Activated naive CD4-positive, alpha-beta T cell treated with anti-CD3 and anti-CD28 coated beads for 36 hours (primary cell): ENCODE results near the gene FATE1. TPM values are rescaled to one million over a fixed set of nuclear protein-coding genes. Genes with fewer than 3 reads are reported as not detected.

Experiments used
- CTCF ChIA-PET: fragments of 350-600 bp; sonication (Branson Sonifier 250); formaldehyde crosslinking; loops from one replicate; lab custom pipeline; 2021; ENCODE audit warnings: antibody characterized with exemption; lab: Charles Lee
- DNase-seq: peaks from one replicate; pipeline ENCODE4 v3.0.0-alpha.2; 2020
- H3K27ac Mint-ChIP-seq: one replicate; pipeline ENCODE4 v1.8.0; 2021; ENCODE audit warnings: mild to moderate bottlenecking, mixed read lengths
- H3K27me3 Mint-ChIP-seq: one replicate; pipeline ENCODE4 v1.8.0; 2021; ENCODE audit warnings: low read depth, mixed read lengths
- H3K36me3 Mint-ChIP-seq: one replicate; pipeline ENCODE4 v1.8.0; 2021; ENCODE audit warnings: low read depth, mixed read lengths
- H3K4me1 Mint-ChIP-seq: one replicate; pipeline ENCODE4 v1.8.0; 2021; ENCODE audit warnings: low read depth, mixed read lengths
- H3K4me3 Mint-ChIP-seq: one replicate; pipeline ENCODE4 v1.8.0; 2021; ENCODE audit warnings: mild to moderate bottlenecking, moderate library complexity, mixed read lengths
- H3K9me3 Mint-ChIP-seq: one replicate; pipeline ENCODE4 v1.8.0; 2021; ENCODE audit warnings: mixed read lengths
- intact Hi-C: fragments of 100-400 bp; cut with micrococcal nuclease; formaldehyde crosslinking; loops from one replicate; pipeline ENCODE4 v1.15.1; 2023
- total RNA-seq, 2 experiments: library from RNA; stranded (reverse); gene quantifications; one replicate each; pipeline ENCODE4 v1.2.3, GENCODE V29; 2021

The FATE1 gene, protein sequence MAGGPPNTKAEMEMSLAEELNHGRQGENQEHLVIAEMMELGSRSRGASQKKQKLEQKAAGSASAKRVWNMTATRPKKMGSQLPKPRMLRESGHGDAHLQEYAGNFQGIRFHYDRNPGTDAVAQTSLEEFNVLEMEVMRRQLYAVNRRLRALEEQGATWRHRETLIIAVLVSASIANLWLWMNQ
- not detected for total RNA-seq

- H3K27me3 Mint-ChIP-seq, result peaks cover 5% of the 10 kb centered on the region
- CTCF ChIA-PET, result no interaction called here
- no peaks in the 10 kb centered on the region for H3K36me3 Mint-ChIP-seq
- DNase-seq, result no peak
- H3K4me1 Mint-ChIP-seq, result no peaks in the 10 kb centered on the region
- H3K9me3 Mint-ChIP-seq, result no peaks in the 10 kb centered on the region
- H3K4me3 Mint-ChIP-seq, result no peak within 1 kb of the TSS
- no peak within 1 kb of the TSS for H3K27ac Mint-ChIP-seq
- intact Hi-C loops, result no loop called here
These were observed at the start of gene FATE1 for GRCh38 chrX:151715752-151716151. Gene FATE1, plus strand, starts transcription at chrX:151716035. Its CDS starts 85 bp downstream, at chrX:151716120.

DNA sequence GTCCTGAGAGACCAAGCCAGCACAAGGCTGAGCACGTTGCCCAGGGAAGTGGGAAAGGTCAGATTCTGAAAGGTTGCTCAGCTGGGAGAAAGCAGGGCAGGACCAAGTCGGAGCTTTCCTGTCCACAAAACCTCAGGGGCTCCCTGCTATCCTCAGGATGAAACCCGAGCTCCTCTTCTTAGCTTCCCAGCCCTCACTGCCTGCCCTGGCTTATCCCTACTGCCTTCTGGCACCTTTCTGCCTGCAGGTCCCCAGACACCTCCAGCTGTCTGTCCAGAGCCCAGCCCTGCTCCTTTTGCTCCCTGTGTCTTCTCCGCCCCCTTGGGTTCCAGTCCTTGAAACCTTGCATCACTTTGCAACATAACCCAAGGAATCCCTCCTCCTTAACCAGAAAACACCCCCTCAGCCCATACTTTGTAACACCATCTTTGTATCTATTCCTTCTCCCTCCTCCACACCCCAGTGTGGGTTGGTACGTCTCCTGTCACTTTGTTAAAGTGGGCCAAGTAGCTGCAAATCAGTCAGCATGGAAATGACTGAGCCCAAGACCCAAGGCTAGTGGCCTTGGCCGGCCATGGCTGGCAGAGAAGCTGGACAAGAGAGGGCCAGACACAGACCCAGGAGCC lies 40.6 kb upstream of the FATE1 start:
- intact Hi-C loops, result no loop called here
- Mint-ChIP-seq H3K27me3 (peaks cover 3% of the 10 kb centered on the region), H3K27ac (no peak overlapping the region), H3K4me3 (no peak overlapping the region), H3K36me3 (no peaks in the 10 kb centered on the region), H3K9me3 (no peaks in the 10 kb centered on the region), H3K4me1 (no peaks in the 10 kb centered on the region)
- CTCF ChIA-PET, result no interaction called here
- no peak for DNase-seq

- Mint-ChIP-seq H3K4me1 (no peaks in the 10 kb centered on the region), H3K4me3 (no peak overlapping the region), H3K9me3 (no peaks in the 10 kb centered on the region), H3K36me3 (no peaks in the 10 kb centered on the region), H3K27me3 (peaks cover 3% of the 10 kb centered on the region), H3K27ac (no peak overlapping the region)
- DNase-seq, result no peak
- CTCF ChIA-PET, result no interaction called here
- intact Hi-C loops, result no loop called here
These were observed 39.6 kb upstream of the FATE1 start for GRCh38 chrX:151676196-151676595.

DNA sequence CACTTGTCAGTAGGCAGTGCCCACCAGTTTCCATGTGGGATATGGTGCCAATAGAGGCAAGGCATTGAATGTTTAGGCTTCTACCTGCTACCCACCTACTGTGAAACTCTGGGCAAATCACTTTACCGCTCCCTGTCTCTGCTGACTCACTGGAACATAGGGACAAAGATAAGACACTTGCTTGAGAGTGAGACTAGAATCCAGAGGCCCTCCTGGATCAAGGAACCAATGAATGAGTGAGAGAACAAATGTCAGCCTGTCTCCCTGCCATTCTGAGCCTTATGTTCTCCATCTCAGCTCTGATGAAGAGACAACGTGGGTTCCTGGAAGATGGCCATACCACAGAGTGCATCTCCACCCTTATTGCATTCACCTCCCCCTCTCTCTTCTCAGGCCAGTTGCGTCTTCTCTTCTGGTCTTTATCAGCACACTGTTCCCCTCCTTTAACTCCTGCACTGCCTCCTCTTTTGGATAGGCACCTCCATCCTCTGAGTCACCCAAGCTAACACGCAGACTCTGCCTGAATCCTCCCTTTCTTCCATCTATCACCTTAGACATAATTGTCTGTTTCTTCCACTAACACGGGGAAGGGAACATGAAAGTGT lies 35.9 kb upstream of the FATE1 start:
- Mint-ChIP-seq H3K4me3 (no peak overlapping the region), H3K27ac (no peak overlapping the region), H3K4me1 (no peaks in the 10 kb centered on the region), H3K9me3 (no peaks in the 10 kb centered on the region), H3K36me3 (no peaks in the 10 kb centered on the region), H3K27me3 (peaks cover 7% of the 10 kb centered on the region)
- no peak for DNase-seq
- intact Hi-C loops, result loop anchor here (2.0 to 10.0 kb wide), 3 partner anchors 287 to 905 kb away; no protein-coding TSS in a partner anchor
- CTCF ChIA-PET, result interaction anchor here (2.2 kb wide), 1 partner anchor 529 kb away, joined by 11 read pairs; no protein-coding TSS in a partner anchor

GRCh38 chrX:151680805-151681204 lies 35.0 kb upstream of the FATE1 start:
- no peak overlapping the region for H3K27ac Mint-ChIP-seq
- no peaks in the 10 kb centered on the region for H3K36me3 Mint-ChIP-seq
- no peaks in the 10 kb centered on the region for H3K9me3 Mint-ChIP-seq
- H3K4me3 Mint-ChIP-seq, result no peak overlapping the region
- CTCF ChIA-PET, result interaction anchor here (0.7 to 2.2 kb wide), 4 partner anchors 33 to 530 kb away, joined by 3 to 11 read pairs (median 3); no protein-coding TSS in a partner anchor
- DNase-seq, result peak; percentile 74
- no peaks in the 10 kb centered on the region for H3K4me1 Mint-ChIP-seq
- H3K27me3 Mint-ChIP-seq, result peaks cover 7% of the 10 kb centered on the region
- intact Hi-C loops, result loop anchor here (1.0 to 10.0 kb wide), 5 partner anchors 175 to 906 kb away; no protein-coding TSS in a partner anchor

DNA sequence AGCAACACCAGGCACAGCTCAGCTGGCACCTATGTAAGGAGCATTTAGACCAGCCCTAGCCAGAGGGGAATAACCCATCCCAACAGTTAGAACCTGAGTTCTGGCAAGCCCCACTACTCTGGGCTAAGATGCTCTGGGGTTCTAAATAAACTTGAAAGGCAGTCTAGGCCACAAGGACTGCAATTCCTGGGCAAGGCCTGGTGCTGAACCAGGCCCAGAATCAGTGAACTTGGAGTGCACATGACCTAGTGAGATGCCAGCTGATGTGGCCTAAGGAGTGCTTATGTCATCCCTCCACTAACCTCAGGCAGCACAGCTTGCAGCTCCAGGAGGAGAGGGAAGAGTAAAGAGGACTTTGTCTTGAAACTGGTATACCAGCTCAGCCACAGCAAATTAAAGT lies 28.2 kb upstream of the FATE1 start:
- Mint-ChIP-seq H3K27me3 (peaks cover 7% of the 10 kb centered on the region), H3K4me1 (no peaks in the 10 kb centered on the region), H3K9me3 (no peaks in the 10 kb centered on the region), H3K36me3 (no peaks in the 10 kb centered on the region), H3K4me3 (no peak overlapping the region), H3K27ac (no peak overlapping the region)
- no peak for DNase-seq
- CTCF ChIA-PET, result no interaction called here
- intact Hi-C loops, result loop anchor here (10.0 kb wide), 1 partner anchor 913 kb away; no protein-coding TSS in a partner anchor

DNA sequence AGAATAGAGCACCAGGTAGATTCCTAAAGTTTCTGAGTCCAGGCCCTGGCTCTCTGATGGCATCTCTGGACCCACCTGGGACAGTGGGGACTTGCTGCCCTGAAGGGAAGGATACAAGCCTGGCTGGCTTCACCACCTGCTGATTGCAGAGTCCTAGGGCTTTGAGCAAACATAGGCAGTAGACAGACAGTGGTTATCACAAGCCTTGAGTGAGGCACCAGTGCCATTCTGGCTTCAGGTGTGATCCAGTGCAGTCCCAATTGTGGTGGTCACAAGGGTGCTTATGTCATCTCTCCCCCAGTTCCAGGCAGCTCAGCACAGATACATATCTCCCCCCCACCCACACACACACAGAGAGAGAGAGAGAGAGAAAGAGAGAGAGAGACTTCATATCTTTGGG lies 27.1 kb upstream of the FATE1 start:
- no peaks in the 10 kb centered on the region for H3K4me1 Mint-ChIP-seq
- no peak overlapping the region for H3K27ac Mint-ChIP-seq
- no peak for DNase-seq
- H3K9me3 Mint-ChIP-seq, result no peaks in the 10 kb centered on the region
- no peak overlapping the region for H3K4me3 Mint-ChIP-seq
- peaks cover 6% of the 10 kb centered on the region for H3K27me3 Mint-ChIP-seq
- H3K36me3 Mint-ChIP-seq, result no peaks in the 10 kb centered on the region
- intact Hi-C loops, result loop anchor here (10.0 kb wide), 1 partner anchor 914 kb away; no protein-coding TSS in a partner anchor
- CTCF ChIA-PET, result no interaction called here

- Mint-ChIP-seq H3K36me3 (no peaks in the 10 kb centered on the region), H3K4me1 (no peaks in the 10 kb centered on the region), H3K27ac (no peak overlapping the region), H3K4me3 (no peak overlapping the region), H3K27me3 (peaks cover 18% of the 10 kb centered on the region), H3K9me3 (no peaks in the 10 kb centered on the region)
- CTCF ChIA-PET, result no interaction called here
- no peak for DNase-seq
- intact Hi-C loops, result no loop called here
These were observed 23.0 kb upstream of the FATE1 start for GRCh38 chrX:151692825-151693224.

DNA sequence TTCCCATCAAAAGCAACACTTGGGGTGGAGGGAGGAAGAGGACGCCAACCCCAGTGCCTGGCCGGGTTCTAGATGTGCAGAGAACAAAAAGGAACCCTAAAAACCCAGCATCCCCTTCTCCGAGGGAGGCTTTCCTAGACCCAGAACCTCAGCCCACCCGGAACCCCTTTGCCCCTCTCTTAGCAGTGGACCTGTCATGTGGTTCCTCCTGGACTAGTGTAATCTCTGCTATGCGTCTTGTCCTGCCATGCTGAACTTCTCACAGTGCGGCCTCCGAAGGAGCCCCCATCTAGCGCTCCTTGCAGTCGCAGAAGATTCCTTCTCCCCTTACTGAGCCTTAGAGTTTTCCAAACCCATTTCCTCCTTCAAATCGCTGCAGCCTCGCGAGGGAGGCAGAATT lies 21.7 kb upstream of the FATE1 start:
- H3K27me3 Mint-ChIP-seq, result peaks cover 18% of the 10 kb centered on the region
- intact Hi-C loops, result no loop called here

GRCh38 chrX:151694661-151695582 lies 20.9 kb upstream of the FATE1 start, which contains the start of gene PRRG3:
Gene PRRG3, plus strand, starts transcription at chrX:151695458. Its CDS starts 3,357 bp downstream, at chrX:151698815.
- H3K27me3 Mint-ChIP-seq, result peaks cover 18% of the 10 kb centered on the region
- CTCF ChIA-PET, result no interaction called here
- H3K4me3 Mint-ChIP-seq, result no peak within 1 kb of the TSS
- intact Hi-C loops, result no loop called here
- no peaks in the 10 kb centered on the region for H3K36me3 Mint-ChIP-seq
- no peak within 1 kb of the TSS for H3K27ac Mint-ChIP-seq
- no peak for DNase-seq
- H3K4me1 Mint-ChIP-seq, result no peaks in the 10 kb centered on the region
- H3K9me3 Mint-ChIP-seq, result no peaks in the 10 kb centered on the region

More for the DNA sequence above, 21.7 kb upstream of the FATE1 start:
- CTCF ChIA-PET, result no interaction called here
- Mint-ChIP-seq H3K27ac (no peak overlapping the region), H3K36me3 (no peaks in the 10 kb centered on the region), H3K4me3 (no peak overlapping the region), H3K9me3 (no peaks in the 10 kb centered on the region), H3K4me1 (no peaks in the 10 kb centered on the region)
- no peak for DNase-seq

DNA sequence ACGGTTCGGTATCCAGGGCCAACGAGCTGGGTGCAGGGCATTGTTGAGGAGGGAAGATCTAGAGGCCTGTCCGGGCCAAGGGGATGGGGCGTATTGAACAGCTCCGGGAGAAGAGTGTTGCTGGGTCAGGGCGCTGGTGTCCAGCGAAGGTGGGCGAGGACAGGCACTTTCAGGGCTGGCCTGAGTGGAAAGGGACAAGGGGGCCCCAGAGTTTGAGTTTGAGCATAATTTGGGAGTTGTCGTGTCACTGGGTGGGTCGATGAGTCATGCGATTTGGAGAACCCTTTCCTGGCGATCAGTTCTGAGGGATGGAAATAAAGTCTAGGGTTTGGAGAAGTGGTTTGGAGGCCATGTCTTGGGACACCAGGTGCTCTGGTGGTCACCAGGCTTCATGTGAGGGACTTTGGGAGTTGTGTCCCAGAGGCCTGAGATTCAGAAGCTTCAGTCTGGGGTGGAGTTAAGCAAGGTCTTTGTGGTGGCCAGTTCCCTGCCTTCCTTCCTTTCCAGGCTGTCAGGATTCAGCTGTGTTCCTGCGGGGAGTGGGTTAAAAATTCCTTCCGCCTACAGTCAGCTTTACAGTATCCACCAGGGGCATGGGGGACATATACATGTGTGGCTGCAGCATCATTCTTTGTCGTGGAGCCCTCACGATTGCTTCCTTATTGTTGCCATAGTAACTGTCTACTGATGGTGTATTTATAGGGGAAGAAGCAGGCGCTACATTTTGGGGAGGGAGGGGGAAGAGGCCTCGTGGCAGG lies 20.1 kb upstream of the FATE1 start:
- Mint-ChIP-seq H3K36me3 (no peaks in the 10 kb centered on the region), H3K4me1 (no peaks in the 10 kb centered on the region), H3K27me3 (peaks cover 18% of the 10 kb centered on the region), H3K27ac (no peak overlapping the region), H3K4me3 (no peak overlapping the region), H3K9me3 (no peaks in the 10 kb centered on the region)
- intact Hi-C loops, result no loop called here
- CTCF ChIA-PET, result no interaction called here
- no peak for DNase-seq
